ENCODE results near the gene RPL35.

The RPL35 gene

DNA sequence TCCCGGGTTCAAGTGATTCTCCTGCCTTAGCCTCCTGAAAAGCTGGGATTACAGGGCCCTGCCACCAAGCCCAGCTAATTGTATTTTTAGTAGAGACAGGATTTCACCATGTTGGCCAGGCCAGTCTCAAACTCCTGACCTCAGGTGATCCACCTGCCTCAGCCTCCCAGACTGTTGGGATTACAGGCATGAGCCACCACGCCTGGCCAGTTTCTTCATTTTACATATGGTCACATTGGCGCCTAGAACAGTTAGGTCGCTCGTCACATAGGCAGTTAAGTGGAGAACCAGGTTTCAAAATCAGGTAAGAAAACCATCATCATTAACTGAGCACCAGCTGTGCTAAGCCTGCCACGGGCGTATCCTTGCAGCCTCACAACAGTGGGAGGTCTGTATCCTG, 48.7 kb downstream of the RPL35 start:
- H3K9ac ChIP-seq, result no peak overlapping the region
- H3K36me3 ChIP-seq, result no peaks in the 10 kb centered on the region
- no peaks in the 10 kb centered on the region for H4K20me1 ChIP-seq
- H3K9me3 ChIP-seq (replicated peaks in 1 of 11), result no peaks in the 10 kb centered on the region
- no peak for TF ChIP-seq Cebpa-rat (IDR thresholded peaks at IDR 0.05)
- no peak overlapping the region for H3K4me3 ChIP-seq
- H3K27me3 ChIP-seq, result no peaks in the 10 kb centered on the region
- H3K4me2 ChIP-seq, result no peak overlapping the region
- no peak overlapping the region for H3K27ac ChIP-seq
- H3K4me1 ChIP-seq, result peaks cover 0 to 12% (median 4%) of the 10 kb centered on the region in 10 experiments; a peak in 5 of 20 replicates

- no peak overlapping the region for H3K4me3 ChIP-seq
- no peaks in the 10 kb centered on the region for H3K9me3 ChIP-seq (replicated peaks in 1 of 11)
- no peak overlapping the region for H3K27ac ChIP-seq
- H3K27me3 ChIP-seq, result no peaks in the 10 kb centered on the region
- TF ChIP-seq Cebpa-rat (IDR thresholded peaks at IDR 0.05), result no peak
- H3K9ac ChIP-seq, result no peak overlapping the region
- H3K4me1 ChIP-seq, result peaks cover 0 to 12% (median 4%) of the 10 kb centered on the region in 10 experiments; a peak in 5 of 20 replicates
- H3K36me3 ChIP-seq, result no peaks in the 10 kb centered on the region
- H4K20me1 ChIP-seq, result no peaks in the 10 kb centered on the region
- peak overlapping the region in 3 of 11 experiments; percentile 2 to 25 (median 24); a peak in 4 of 22 replicates for H3K4me2 ChIP-seq
Observed at GRCh38 chr9:124812441-124812876, 49.3 kb downstream of the RPL35 start.

- Histone ChIP-seq H4K20me1 (no peaks in the 10 kb centered on the region), H3K4me3 (no peak overlapping the region), H3K27ac (no peak overlapping the region), H3K27me3 (no peaks in the 10 kb centered on the region), H3K9me3 (replicated peaks in 1 of 11) (no peaks in the 10 kb centered on the region), H3K4me2 (no peak overlapping the region), H3K4me1 (peaks cover 0 to 14% (median 5%) of the 10 kb centered on the region in 10 experiments; a peak in 12 of 20 replicates), H3K36me3 (no peaks in the 10 kb centered on the region), H3K9ac (no peak overlapping the region)
- no peak for TF ChIP-seq Cebpa-rat (IDR thresholded peaks at IDR 0.05)
Observed at GRCh38 chr9:124810663-124811355, 50.9 kb downstream of the RPL35 start.

- Histone ChIP-seq H3K9me3 (replicated peaks in 1 of 11) (no peaks in the 10 kb centered on the region), H3K9ac (no peak overlapping the region), H3K36me3 (no peaks in the 10 kb centered on the region), H4K20me1 (no peaks in the 10 kb centered on the region), H3K27ac (no peak overlapping the region), H3K27me3 (no peaks in the 10 kb centered on the region), H3K4me3 (no peak overlapping the region), H3K4me1 (peaks cover 0 to 23% (median 10%) of the 10 kb centered on the region in 10 experiments; a peak in 13 of 20 replicates), H3K4me2 (no peak overlapping the region)
- TF ChIP-seq Cebpa-rat (IDR thresholded peaks at IDR 0.05), result no peak
Observed at GRCh38 chr9:124809741-124810500, 51.8 kb downstream of the RPL35 start.

GRCh38 chr9:124809211-124809610, 52.5 kb downstream of the RPL35 start:
- H3K9me3 ChIP-seq (replicated peaks in 1 of 11), result no peaks in the 10 kb centered on the region
- peaks cover 0 to 25% (median 11%) of the 10 kb centered on the region in 10 experiments; a peak in 13 of 20 replicates for H3K4me1 ChIP-seq
- TF ChIP-seq Cebpa-rat (IDR thresholded peaks at IDR 0.05), result no peak
- no peak overlapping the region for H3K9ac ChIP-seq
- H3K36me3 ChIP-seq, result no peaks in the 10 kb centered on the region
- no peak overlapping the region for H3K4me2 ChIP-seq
- H3K4me3 ChIP-seq, result no peak overlapping the region
- H3K27me3 ChIP-seq, result no peaks in the 10 kb centered on the region
- no peak overlapping the region for H3K27ac ChIP-seq
- H4K20me1 ChIP-seq, result no peaks in the 10 kb centered on the region

- H3K4me1 ChIP-seq, result peaks cover 0 to 25% (median 11%) of the 10 kb centered on the region in 10 experiments; a peak in 13 of 20 replicates
- no peaks in the 10 kb centered on the region for H4K20me1 ChIP-seq
- no peak overlapping the region for H3K27ac ChIP-seq
- H3K9ac ChIP-seq, result no peak overlapping the region
- no peak overlapping the region for H3K4me2 ChIP-seq
- no peaks in the 10 kb centered on the region for H3K36me3 ChIP-seq
- H3K27me3 ChIP-seq, result no peaks in the 10 kb centered on the region
- no peaks in the 10 kb centered on the region for H3K9me3 ChIP-seq (replicated peaks in 1 of 11)
- no peak for TF ChIP-seq Cebpa-rat (IDR thresholded peaks at IDR 0.05)
- H3K4me3 ChIP-seq, result no peak overlapping the region
Observed at GRCh38 chr9:124808246-124808956, 53.4 kb downstream of the RPL35 start.

All from BLaER1 treated with 17β-estradiol and CSF1 and Interleukin-3, amounts not matched to agents 10 nM and 100 nM (cell line).